Activated naive CD4-positive, alpha-beta T cell treated with anti-CD3 and anti-CD28 coated beads, Interleukin-2, amount 50 U/mL, for 24 hours (primary cell): Measurements from ENCODE around the gene KIF18B.
A peak's percentile ranks its signal among the peaks of the same experiment; 100 is the strongest.

ENCODE experiments used
- H3K27ac Mint-ChIP-seq: one replicate; pipeline ENCODE4 v1.8.0; 2021; ENCODE audit warnings: mild to moderate bottlenecking, mixed read lengths
- H3K27me3 Mint-ChIP-seq: one replicate; pipeline ENCODE4 v1.8.0; 2021; ENCODE audit warnings: mixed read lengths
- H3K36me3 Mint-ChIP-seq: one replicate; pipeline ENCODE4 v1.8.0; 2021; ENCODE audit warnings: mixed read lengths
- H3K4me1 Mint-ChIP-seq: one replicate; pipeline ENCODE4 v1.8.0; 2021; ENCODE audit warnings: mixed read lengths
- H3K4me3 Mint-ChIP-seq: one replicate; pipeline ENCODE4 v1.8.0; 2021; ENCODE audit warnings: mild to moderate bottlenecking, mixed read lengths
- H3K9me3 Mint-ChIP-seq: one replicate; pipeline ENCODE4 v1.8.0; 2021; ENCODE audit warnings: mixed read lengths

KIF18B gene

GRCh38 chr17:44892250-44892649 is 55.3 kb downstream of the KIF18B start:
- peaks cover 29% of the 10 kb centered on the region for H3K4me1 Mint-ChIP-seq
- no peak overlapping the region for H3K27ac Mint-ChIP-seq
- H3K9me3 Mint-ChIP-seq, result no peaks in the 10 kb centered on the region
- H3K4me3 Mint-ChIP-seq, result no peak overlapping the region
- peaks cover 10% of the 10 kb centered on the region for H3K36me3 Mint-ChIP-seq
- H3K27me3 Mint-ChIP-seq, result no peaks in the 10 kb centered on the region

GRCh38 chr17:44889003-44889402 is 58.6 kb downstream of the KIF18B start:
- H3K27me3 Mint-ChIP-seq, result no peaks in the 10 kb centered on the region
- H3K9me3 Mint-ChIP-seq, result no peaks in the 10 kb centered on the region
- H3K36me3 Mint-ChIP-seq, result peaks cover 7% of the 10 kb centered on the region
- H3K4me3 Mint-ChIP-seq, result no peak overlapping the region
- H3K27ac Mint-ChIP-seq, result no peak overlapping the region
- H3K4me1 Mint-ChIP-seq, result peaks cover 11% of the 10 kb centered on the region

GRCh38 chr17:44887971-44888954 is 59.3 kb downstream of the KIF18B start:
- no peak overlapping the region for H3K27ac Mint-ChIP-seq
- peaks cover 11% of the 10 kb centered on the region for H3K4me1 Mint-ChIP-seq
- H3K4me3 Mint-ChIP-seq, result no peak overlapping the region
- H3K27me3 Mint-ChIP-seq, result no peaks in the 10 kb centered on the region
- H3K9me3 Mint-ChIP-seq, result no peaks in the 10 kb centered on the region
- peaks cover 9% of the 10 kb centered on the region for H3K36me3 Mint-ChIP-seq

- Mint-ChIP-seq H3K36me3 (peaks cover 15% of the 10 kb centered on the region), H3K4me3 (no peak overlapping the region)
Observed at GRCh38 chr17:44887016-44887415, 60.6 kb downstream of the KIF18B start.

GRCh38 chr17:44884941-44885340 is 62.6 kb downstream of the KIF18B start:
- Mint-ChIP-seq H3K4me3 (no peak overlapping the region), H3K36me3 (peaks cover 18% of the 10 kb centered on the region), H3K4me1 (peaks cover 3% of the 10 kb centered on the region), H3K27me3 (no peaks in the 10 kb centered on the region), H3K27ac (no peak overlapping the region), H3K9me3 (no peaks in the 10 kb centered on the region)

More at GRCh38 chr17:44887016-44887415, 60.6 kb downstream of the KIF18B start:
- no peak overlapping the region for H3K27ac Mint-ChIP-seq
- H3K9me3 Mint-ChIP-seq, result no peaks in the 10 kb centered on the region
- H3K4me1 Mint-ChIP-seq, result peaks cover 11% of the 10 kb centered on the region
- no peaks in the 10 kb centered on the region for H3K27me3 Mint-ChIP-seq

GRCh38 chr17:44881145-44881544 is 66.4 kb downstream of the KIF18B start:
- H3K4me3 Mint-ChIP-seq, result no peak overlapping the region
- H3K4me1 Mint-ChIP-seq, result peaks cover 4% of the 10 kb centered on the region
- no peaks in the 10 kb centered on the region for H3K9me3 Mint-ChIP-seq

GRCh38 chr17:44880062-44880461 is 67.5 kb downstream of the KIF18B start:
- Mint-ChIP-seq H3K9me3 (no peaks in the 10 kb centered on the region), H3K27ac (no peak overlapping the region), H3K4me1 (peaks cover 4% of the 10 kb centered on the region), H3K27me3 (no peaks in the 10 kb centered on the region), H3K36me3 (peaks cover 32% of the 10 kb centered on the region), H3K4me3 (no peak overlapping the region)

More at GRCh38 chr17:44881145-44881544, 66.4 kb downstream of the KIF18B start:
- peak overlapping the region; percentile 51 for H3K27ac Mint-ChIP-seq
- no peaks in the 10 kb centered on the region for H3K27me3 Mint-ChIP-seq
- H3K36me3 Mint-ChIP-seq, result peaks cover 32% of the 10 kb centered on the region

- no peaks in the 10 kb centered on the region for H3K9me3 Mint-ChIP-seq
- H3K4me3 Mint-ChIP-seq, result no peak overlapping the region
- peaks cover 4% of the 10 kb centered on the region for H3K4me1 Mint-ChIP-seq
- no peaks in the 10 kb centered on the region for H3K27me3 Mint-ChIP-seq
- H3K27ac Mint-ChIP-seq, result no peak overlapping the region
- peaks cover 30% of the 10 kb centered on the region for H3K36me3 Mint-ChIP-seq
Observed at GRCh38 chr17:44879376-44879775, 68.2 kb downstream of the KIF18B start.

- H3K9me3 Mint-ChIP-seq, result no peaks in the 10 kb centered on the region
- no peaks in the 10 kb centered on the region for H3K27me3 Mint-ChIP-seq
- no peak overlapping the region for H3K4me3 Mint-ChIP-seq
- peaks cover 4% of the 10 kb centered on the region for H3K4me1 Mint-ChIP-seq
- no peak overlapping the region for H3K27ac Mint-ChIP-seq
- peaks cover 29% of the 10 kb centered on the region for H3K36me3 Mint-ChIP-seq
Observed at GRCh38 chr17:44878627-44879221, 68.8 kb downstream of the KIF18B start.

- no peaks in the 10 kb centered on the region for H3K9me3 Mint-ChIP-seq
- H3K4me3 Mint-ChIP-seq, result no peak overlapping the region
- H3K27me3 Mint-ChIP-seq, result no peaks in the 10 kb centered on the region
- peaks cover 20% of the 10 kb centered on the region for H3K36me3 Mint-ChIP-seq
- peaks cover 4% of the 10 kb centered on the region for H3K4me1 Mint-ChIP-seq
- H3K27ac Mint-ChIP-seq, result no peak overlapping the region
Observed at GRCh38 chr17:44877121-44877520, 70.5 kb downstream of the KIF18B start.

GRCh38 chr17:44875761-44876160 is 71.8 kb downstream of the KIF18B start:
- H3K36me3 Mint-ChIP-seq, result peaks cover 20% of the 10 kb centered on the region
- H3K27me3 Mint-ChIP-seq, result no peaks in the 10 kb centered on the region
- no peak overlapping the region for H3K27ac Mint-ChIP-seq
- H3K4me3 Mint-ChIP-seq, result no peak overlapping the region
- H3K9me3 Mint-ChIP-seq, result no peaks in the 10 kb centered on the region
- peaks cover 4% of the 10 kb centered on the region for H3K4me1 Mint-ChIP-seq
